ENCODE measurements around the gene SLAMF1. TPM values are rescaled to one million over a fixed set of nuclear protein-coding genes. Genes with fewer than 3 reads are reported as not detected.
"Not testable (repeated sequence)": the region's sequence is repeated elsewhere in the genome, so short reads cannot be mapped to it uniquely, and the experiment has no call there.

Gene SLAMF1
- total RNA-seq, 1 donor from 2014 or later = not detected

GRCh38 chr1:160641323-160642280 lies 5.2 kb downstream of the SLAMF1 start:
- FAIRE-seq (no peak), DNase-seq (ENCODE audit: low spot score in 2 of 2) (no peak)

- FAIRE-seq (no peak), DNase-seq (ENCODE audit: low spot score in 2 of 2) (no peak)
Observed at GRCh38 chr1:160640359-160641123, 6.3 kb downstream of the SLAMF1 start.

- DNase-seq (ENCODE audit: low spot score in 2 of 2) (no peak), FAIRE-seq (no peak)
Observed at GRCh38 chr1:160639652-160640051, 7.2 kb downstream of the SLAMF1 start.

GRCh38 chr1:160638926-160639325 lies 7.9 kb downstream of the SLAMF1 start:
- no peak for DNase-seq (ENCODE audit: low spot score in 2 of 2)
- no peak for FAIRE-seq

GRCh38 chr1:160638540-160638857 lies 8.3 kb downstream of the SLAMF1 start:
- FAIRE-seq = no peak
- DNase-seq (ENCODE audit: low spot score in 2 of 2) = no peak

- DNase-seq (ENCODE audit: low spot score in 2 of 2) = no peak
- FAIRE-seq = no peak
Observed at GRCh38 chr1:160637821-160638539, 8.9 kb downstream of the SLAMF1 start.

- no peak for DNase-seq (ENCODE audit: low spot score in 2 of 2)
- FAIRE-seq = no peak
Observed at GRCh38 chr1:160637065-160637464, 9.8 kb downstream of the SLAMF1 start.

GRCh38 chr1:160636547-160636946 lies 10.3 kb downstream of the SLAMF1 start:
- FAIRE-seq = no peak
- DNase-seq (ENCODE audit: low spot score in 2 of 2) = no peak

GRCh38 chr1:160636076-160636475 lies 10.8 kb downstream of the SLAMF1 start:
- FAIRE-seq (no peak), DNase-seq (ENCODE audit: low spot score in 2 of 2) (no peak)

GRCh38 chr1:160634543-160635491 lies 12.0 kb downstream of the SLAMF1 start:
- FAIRE-seq (no peak), DNase-seq (ENCODE audit: low spot score in 2 of 2) (no peak)

GRCh38 chr1:160633330-160633903 lies 13.4 kb downstream of the SLAMF1 start:
- no peak for DNase-seq (ENCODE audit: low spot score in 2 of 2)
- FAIRE-seq = no peak

GRCh38 chr1:160631983-160632625 lies 14.7 kb downstream of the SLAMF1 start:
- FAIRE-seq = no peak
- DNase-seq (ENCODE audit: low spot score in 2 of 2) = no peak

GRCh38 chr1:160630523-160631451 lies 16.1 kb downstream of the SLAMF1 start:
- DNase-seq (ENCODE audit: low spot score in 2 of 2) (no peak), FAIRE-seq (no peak)

GRCh38 chr1:160629286-160630210 lies 17.3 kb downstream of the SLAMF1 start:
- no peak for FAIRE-seq
- no peak for DNase-seq (ENCODE audit: low spot score in 2 of 2)

- FAIRE-seq (no peak), DNase-seq (ENCODE audit: low spot score in 2 of 2) (no peak)
Observed at GRCh38 chr1:160628799-160629263, 18.0 kb downstream of the SLAMF1 start.

GRCh38 chr1:160627677-160628289 lies 19.1 kb downstream of the SLAMF1 start:
- FAIRE-seq; DNase-seq (ENCODE audit: low spot score in 2 of 2): not testable (repeated sequence)

All from frontal cortex (tissue), 4 donors.